ENCODE data around the gene SBF2. TPM values are rescaled to one million over a fixed set of nuclear protein-coding genes. Genes with fewer than 3 reads are reported as not detected.

The SBF2 gene
- total and polyA plus RNA-seq, 3 experiments from 2014 or later: 3.7 to 4.3 (median 4.2) TPM

DNA sequence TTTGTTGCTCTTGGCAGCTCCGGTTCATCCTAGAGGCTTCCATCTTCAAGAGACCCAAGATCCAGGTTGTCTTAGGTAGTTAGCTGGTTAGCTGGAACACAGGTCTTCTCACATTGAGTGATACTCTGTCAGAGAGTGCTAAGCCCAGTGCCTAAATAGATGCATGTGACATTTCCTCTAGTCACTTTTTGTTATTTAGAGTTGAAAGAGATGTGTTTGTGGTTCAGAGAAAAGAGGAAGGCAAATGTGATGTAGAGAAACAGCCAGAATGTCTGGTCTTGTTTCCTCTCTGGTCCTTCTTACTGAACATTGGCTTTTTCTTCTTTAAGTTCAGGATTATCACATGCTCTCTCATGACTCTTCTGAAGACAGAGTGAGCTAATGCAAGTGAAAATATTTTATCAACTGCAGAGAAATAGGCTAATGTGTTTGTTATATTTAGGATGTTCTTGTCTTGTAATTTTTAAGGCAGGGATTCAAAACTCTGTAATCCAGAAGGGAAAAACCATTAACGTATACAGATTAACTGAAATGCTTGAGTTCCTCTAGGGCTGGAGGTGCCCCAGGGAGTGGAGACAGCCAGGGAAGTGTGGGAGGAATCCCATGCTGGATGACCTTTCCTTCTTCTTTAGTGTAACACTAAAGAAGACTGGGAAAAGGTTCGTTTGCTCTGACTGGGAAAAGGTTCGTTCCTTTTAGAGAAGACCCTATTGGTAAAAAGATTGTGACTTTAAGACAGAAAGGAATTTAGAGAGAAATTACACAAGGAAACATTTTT lies 554.7 kb downstream of the SBF2 start:
- H3K4me1 ChIP-seq (ENCODE audit: insufficient read depth, low read length): no peaks in the 10 kb centered on the region
- Mint-ChIP-seq H3K9me3 (peaks cover 9 to 21% (median 16%) of the 10 kb centered on the region in 5 donors), H3K36me3 (peaks cover 18 to 41% (median 21%) of the 10 kb centered on the region in 3 donors), H3K27me3 (no peaks in the 10 kb centered on the region), H3K4me3 (no peak overlapping the region), H3K4me1 (no peaks in the 10 kb centered on the region), H3K27ac (no peak overlapping the region)
- H3K36me3 ChIP-seq (ENCODE audit: insufficient read depth, low read length): no peaks in the 10 kb centered on the region
- no peak for DNase-seq
- no peaks in the 10 kb centered on the region for H3K27me3 ChIP-seq (ENCODE audit: insufficient read depth, low read length, poor library complexity, severe bottlenecking)
- H3K4me3 ChIP-seq (ENCODE audit: low read length): no peak overlapping the region
- no peak overlapping the region for H3K27ac ChIP-seq (ENCODE audit: low read depth, low read length)
- CTCF ChIA-PET: no interaction called here
- POLR2A ChIA-PET: interaction anchor here (0.9 kb wide), 1 partner anchor 206 kb away, joined by 3 read pairs; no protein-coding TSS in a partner anchor
- H3K9me3 ChIP-seq (ENCODE audit: low read length): no peaks in the 10 kb centered on the region

DNA sequence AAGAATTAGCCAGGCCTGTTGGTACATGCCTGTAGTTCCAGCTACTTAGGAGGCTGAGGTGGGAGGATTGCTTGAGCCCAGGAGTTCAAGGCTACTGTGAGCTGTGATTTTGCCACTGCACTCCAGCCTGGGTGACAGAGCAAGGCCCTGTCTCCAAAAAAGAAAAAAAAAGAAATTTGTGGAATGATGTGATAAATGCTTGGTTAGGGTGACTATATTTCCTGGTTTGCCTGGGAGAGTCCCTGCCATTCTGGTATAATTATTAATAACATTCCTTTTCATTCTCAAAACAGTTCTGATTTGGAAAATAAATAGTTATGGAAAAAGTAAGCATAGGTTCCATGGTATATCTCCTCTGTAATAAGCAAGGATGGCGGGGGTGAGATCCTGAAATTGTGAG lies 555.3 kb downstream of the SBF2 start:
- no peak for DNase-seq
- no peaks in the 10 kb centered on the region for H3K4me1 ChIP-seq (ENCODE audit: insufficient read depth, low read length)
- H3K27ac ChIP-seq (ENCODE audit: low read depth, low read length): no peak overlapping the region
- Mint-ChIP-seq H3K27ac (peak overlapping the region in 1 of 8 donors; percentile 25), H3K4me1 (no peaks in the 10 kb centered on the region), H3K36me3 (peaks cover 18 to 44% (median 25%) of the 10 kb centered on the region in 3 donors), H3K4me3 (no peak overlapping the region), H3K9me3 (peaks cover 9 to 21% (median 16%) of the 10 kb centered on the region in 5 donors), H3K27me3 (no peaks in the 10 kb centered on the region)
- POLR2A ChIA-PET: no interaction called here
- CTCF ChIA-PET: no interaction called here
- no peaks in the 10 kb centered on the region for H3K9me3 ChIP-seq (ENCODE audit: low read length)
- H3K27me3 ChIP-seq (ENCODE audit: insufficient read depth, low read length, poor library complexity, severe bottlenecking): no peaks in the 10 kb centered on the region
- H3K36me3 ChIP-seq (ENCODE audit: insufficient read depth, low read length): no peaks in the 10 kb centered on the region
- no peak overlapping the region for H3K4me3 ChIP-seq (ENCODE audit: low read length)

DNA sequence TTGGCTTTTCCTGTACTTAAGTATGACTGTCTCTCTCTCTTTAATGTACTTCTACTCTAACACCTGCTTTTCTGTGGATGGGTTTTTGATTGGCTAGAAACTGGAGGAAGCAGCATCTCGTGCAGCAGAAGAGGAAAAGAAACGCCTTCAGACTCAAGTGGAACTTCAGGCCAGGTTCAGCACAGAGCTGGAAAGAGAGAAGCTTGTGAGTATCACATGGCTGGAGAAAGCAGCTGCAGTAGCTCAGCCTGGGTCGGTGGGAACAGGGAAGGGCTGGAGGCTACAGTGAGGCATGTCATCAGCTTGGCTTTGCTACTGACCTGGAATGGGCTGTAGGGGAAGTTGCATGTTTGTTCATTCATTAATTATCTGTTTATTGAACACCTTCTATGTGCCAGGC lies 555.9 kb downstream of the SBF2 start:
- Histone ChIP-seq H3K27me3 (ENCODE audit: insufficient read depth, low read length, poor library complexity, severe bottlenecking) (no peaks in the 10 kb centered on the region), H3K4me1 (ENCODE audit: insufficient read depth, low read length) (no peaks in the 10 kb centered on the region), H3K4me3 (ENCODE audit: low read length) (no peak overlapping the region), H3K9me3 (ENCODE audit: low read length) (no peaks in the 10 kb centered on the region), H3K36me3 (ENCODE audit: insufficient read depth, low read length) (no peaks in the 10 kb centered on the region), H3K27ac (ENCODE audit: low read depth, low read length) (no peak overlapping the region)
- peak overlapping the region in 1 of 8 donors; percentile 25 for H3K27ac Mint-ChIP-seq
- H3K36me3 Mint-ChIP-seq: peaks cover 18 to 47% (median 28%) of the 10 kb centered on the region in 3 donors
- ChIA-PET CTCF (interaction anchor here (1.2 to 1.5 kb wide), 3 partner anchors 7 to 203 kb away, joined by 3 to 4 read pairs (median 4); no protein-coding TSS in a partner anchor), POLR2A (no interaction called here)
- peaks cover 9 to 21% (median 16%) of the 10 kb centered on the region in 5 donors for H3K9me3 Mint-ChIP-seq
- no peak for DNase-seq
- H3K4me3 Mint-ChIP-seq: no peak overlapping the region
- no peaks in the 10 kb centered on the region for H3K4me1 Mint-ChIP-seq
- no peaks in the 10 kb centered on the region for H3K27me3 Mint-ChIP-seq

GRCh38 chr11:9736365-9736764 lies 557.7 kb downstream of the SBF2 start:
- no peak for DNase-seq
- Mint-ChIP-seq H3K27ac (no peak overlapping the region), H3K36me3 (peaks cover 19 to 50% (median 34%) of the 10 kb centered on the region in 3 donors), H3K9me3 (peaks cover 9 to 21% (median 16%) of the 10 kb centered on the region in 5 donors), H3K4me1 (no peaks in the 10 kb centered on the region), H3K27me3 (no peaks in the 10 kb centered on the region), H3K4me3 (no peak overlapping the region)
- ChIA-PET POLR2A (no interaction called here), CTCF (interaction anchor here (2.6 kb wide), 1 partner anchor 12 kb away, joined by 9 read pairs; no protein-coding TSS in a partner anchor)
- H3K36me3 ChIP-seq (ENCODE audit: insufficient read depth, low read length): no peaks in the 10 kb centered on the region
- H3K27ac ChIP-seq (ENCODE audit: low read depth, low read length): no peak overlapping the region
- no peaks in the 10 kb centered on the region for H3K4me1 ChIP-seq (ENCODE audit: insufficient read depth, low read length)
- H3K27me3 ChIP-seq (ENCODE audit: insufficient read depth, low read length, poor library complexity, severe bottlenecking): no peaks in the 10 kb centered on the region
- H3K4me3 ChIP-seq (ENCODE audit: low read length): no peak overlapping the region
- no peaks in the 10 kb centered on the region for H3K9me3 ChIP-seq (ENCODE audit: low read length)

- Histone ChIP-seq H3K4me1 (ENCODE audit: insufficient read depth, low read length) (no peaks in the 10 kb centered on the region), H3K36me3 (ENCODE audit: insufficient read depth, low read length) (no peaks in the 10 kb centered on the region), H3K27me3 (ENCODE audit: insufficient read depth, low read length, poor library complexity, severe bottlenecking) (no peaks in the 10 kb centered on the region), H3K9me3 (ENCODE audit: low read length) (no peaks in the 10 kb centered on the region), H3K4me3 (ENCODE audit: low read length) (no peak overlapping the region), H3K27ac (ENCODE audit: low read depth, low read length) (no peak overlapping the region)
- H3K4me1 Mint-ChIP-seq: no peaks in the 10 kb centered on the region
- H3K36me3 Mint-ChIP-seq: peaks cover 17 to 48% (median 34%) of the 10 kb centered on the region in 3 donors
- H3K27ac Mint-ChIP-seq: no peak overlapping the region
- CTCF ChIA-PET: interaction anchor here (2.6 kb wide), 1 partner anchor 12 kb away, joined by 9 read pairs; no protein-coding TSS in a partner anchor
- DNase-seq: no peak
- no peak overlapping the region for H3K4me3 Mint-ChIP-seq
- POLR2A ChIA-PET: no interaction called here
- no peaks in the 10 kb centered on the region for H3K27me3 Mint-ChIP-seq
- H3K9me3 Mint-ChIP-seq: peaks cover 9 to 21% (median 16%) of the 10 kb centered on the region in 5 donors
These were observed 558.1 kb downstream of the SBF2 start for GRCh38 chr11:9735919-9736318.

DNA sequence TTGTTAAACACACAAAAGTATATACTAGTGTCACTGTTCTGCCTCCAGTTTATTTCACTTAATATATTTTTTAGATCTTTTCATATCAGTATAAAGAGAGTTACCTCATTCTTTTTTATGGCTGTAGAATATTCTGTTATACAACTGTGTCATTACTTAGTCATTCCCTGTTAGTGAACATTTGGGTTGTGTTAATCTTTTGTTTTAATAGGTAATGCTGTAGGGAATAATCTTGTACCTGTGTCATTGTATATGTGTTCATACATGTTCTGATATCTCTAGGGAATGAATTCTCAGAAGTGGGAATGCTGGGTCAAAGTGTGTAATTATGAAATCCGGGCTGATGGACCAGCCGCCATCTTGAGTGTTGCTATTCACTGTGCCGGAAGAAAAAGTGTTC lies 558.8 kb downstream of the SBF2 start:
- H3K4me1 ChIP-seq (ENCODE audit: insufficient read depth, low read length): no peaks in the 10 kb centered on the region
- no peak overlapping the region for H3K27ac ChIP-seq (ENCODE audit: low read depth, low read length)
- no peaks in the 10 kb centered on the region for H3K36me3 ChIP-seq (ENCODE audit: insufficient read depth, low read length)
- ChIA-PET CTCF (interaction anchor here (2.6 kb wide), 1 partner anchor 13 kb away, joined by 9 read pairs; no protein-coding TSS in a partner anchor), POLR2A (no interaction called here)
- DNase-seq: no peak
- H3K4me3 ChIP-seq (ENCODE audit: low read length): no peak overlapping the region
- no peak overlapping the region for H3K27ac Mint-ChIP-seq
- no peaks in the 10 kb centered on the region for H3K27me3 ChIP-seq (ENCODE audit: insufficient read depth, low read length, poor library complexity, severe bottlenecking)
- no peaks in the 10 kb centered on the region for H3K27me3 Mint-ChIP-seq
- peaks cover 17 to 43% (median 34%) of the 10 kb centered on the region in 3 donors for H3K36me3 Mint-ChIP-seq
- no peak overlapping the region for H3K4me3 Mint-ChIP-seq
- H3K4me1 Mint-ChIP-seq: no peaks in the 10 kb centered on the region
- H3K9me3 ChIP-seq (ENCODE audit: low read length): no peaks in the 10 kb centered on the region
- H3K9me3 Mint-ChIP-seq: peaks cover 9 to 21% (median 16%) of the 10 kb centered on the region in 5 donors

- Histone ChIP-seq H3K9me3 (ENCODE audit: low read length) (no peaks in the 10 kb centered on the region), H3K27me3 (ENCODE audit: insufficient read depth, low read length, poor library complexity, severe bottlenecking) (no peaks in the 10 kb centered on the region), H3K27ac (ENCODE audit: low read depth, low read length) (no peak overlapping the region), H3K4me1 (ENCODE audit: insufficient read depth, low read length) (no peaks in the 10 kb centered on the region), H3K4me3 (ENCODE audit: low read length) (no peak overlapping the region), H3K36me3 (ENCODE audit: insufficient read depth, low read length) (no peaks in the 10 kb centered on the region)
- DNase-seq: no peak
- peaks cover 13 to 39% (median 39%) of the 10 kb centered on the region in 3 donors for H3K36me3 Mint-ChIP-seq
- no peaks in the 10 kb centered on the region for H3K4me1 Mint-ChIP-seq
- no peak overlapping the region for H3K4me3 Mint-ChIP-seq
- POLR2A ChIA-PET: no interaction called here
- CTCF ChIA-PET: no interaction called here
- H3K27ac Mint-ChIP-seq: no peak overlapping the region
- no peaks in the 10 kb centered on the region for H3K27me3 Mint-ChIP-seq
- H3K9me3 Mint-ChIP-seq: peaks cover 9 to 21% (median 16%) of the 10 kb centered on the region in 5 donors
These were observed 560.8 kb downstream of the SBF2 start for GRCh38 chr11:9733212-9733611.

DNA sequence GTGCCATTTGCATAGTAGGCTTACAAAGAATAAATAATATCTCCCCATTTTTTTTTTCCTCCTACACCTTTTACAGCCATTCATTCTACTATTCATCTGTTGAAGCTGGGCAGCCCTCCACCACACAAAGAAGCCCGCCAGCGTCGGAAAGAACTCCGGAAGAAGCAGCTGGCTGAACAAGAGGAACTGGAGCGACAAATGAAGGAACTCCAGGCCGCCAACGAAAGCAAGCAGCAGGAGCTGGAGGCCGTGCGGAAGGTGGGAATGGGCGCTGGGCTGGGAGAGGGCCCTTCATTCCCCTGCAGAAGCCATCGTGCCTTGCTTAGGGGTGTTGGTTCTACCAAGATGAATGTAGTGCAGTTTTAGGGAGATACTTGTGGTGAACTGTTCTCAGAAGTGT lies 561.6 kb downstream of the SBF2 start:
- Mint-ChIP-seq H3K27ac (no peak overlapping the region), H3K9me3 (peaks cover 9 to 21% (median 16%) of the 10 kb centered on the region in 5 donors), H3K4me3 (no peak overlapping the region), H3K27me3 (no peaks in the 10 kb centered on the region), H3K36me3 (peaks cover 14 to 39% (median 39%) of the 10 kb centered on the region in 3 donors), H3K4me1 (no peaks in the 10 kb centered on the region)
- Histone ChIP-seq H3K4me3 (ENCODE audit: low read length) (no peak overlapping the region), H3K4me1 (ENCODE audit: insufficient read depth, low read length) (no peaks in the 10 kb centered on the region), H3K9me3 (ENCODE audit: low read length) (no peaks in the 10 kb centered on the region), H3K36me3 (ENCODE audit: insufficient read depth, low read length) (no peaks in the 10 kb centered on the region), H3K27ac (ENCODE audit: low read depth, low read length) (no peak overlapping the region), H3K27me3 (ENCODE audit: insufficient read depth, low read length, poor library complexity, severe bottlenecking) (no peaks in the 10 kb centered on the region)
- POLR2A ChIA-PET: no interaction called here
- CTCF ChIA-PET: no interaction called here
- no peak for DNase-seq

Measured in CD8-positive, alpha-beta memory T cell (primary cell).